Trophoblast cell (in vitro differentiated cells and primary cell): ENCODE measurements around the gene RNF7. TPM values are rescaled to one million over a fixed set of nuclear protein-coding genes. Genes with fewer than 3 reads are reported as not detected.
"Not testable (repeated sequence)": the region's sequence is repeated elsewhere in the genome, so short reads cannot be mapped to it uniquely, and the experiment has no call there.

Experiments
- DNase-seq, 2 donors: peaks; one replicate each; pipeline ENCODE4 v3.0.0-alpha.2; 2016
- H2AFZ ChIP-seq: 2 replicates; pipeline ENCODE4 v1.6.1; 2013; ENCODE audit warnings: low read length, moderate library complexity, mild to moderate bottlenecking; ENCODE audit not compliant: insufficient read depth, poor library complexity
- H2AK5ac ChIP-seq: 2 replicates; pipeline ENCODE4 v1.6.1; 2013; ENCODE audit warnings: mild to moderate bottlenecking, low read length
- H2BK120ac ChIP-seq: 2 replicates; pipeline ENCODE4 v1.6.1; 2013; ENCODE audit warnings: low read length, mild to moderate bottlenecking, moderate library complexity; ENCODE audit not compliant: insufficient read depth, poor library complexity
- H2BK12ac ChIP-seq: 2 replicates; pipeline ENCODE4 v1.6.1; 2013; ENCODE audit warnings: mild to moderate bottlenecking, low read length, moderate library complexity
- H2BK5ac ChIP-seq: 2 replicates; pipeline ENCODE4 v1.6.1; 2013; ENCODE audit warnings: low read length, low read depth, moderate library complexity, mild to moderate bottlenecking; ENCODE audit not compliant: poor library complexity
- H3K14ac ChIP-seq: 2 replicates; pipeline ENCODE4 v1.6.1; 2013; ENCODE audit warnings: mild to moderate bottlenecking, low read length
- H3K18ac ChIP-seq: 2 replicates; pipeline ENCODE4 v1.6.1; 2013; ENCODE audit warnings: mild to moderate bottlenecking, low read length
- H3K23ac ChIP-seq: 2 replicates; pipeline ENCODE4 v1.6.1; 2013; ENCODE audit warnings: low read length
- H3K27ac ChIP-seq: 2 replicates; pipeline ENCODE4 v1.5.1; 2013; ENCODE audit warnings: low read depth, mild to moderate bottlenecking, inconsistent platforms, low read length, moderate library complexity
- H3K27me3 ChIP-seq: 2 replicates; pipeline ENCODE4 v1.6.1; 2013; ENCODE audit warnings: inconsistent platforms, mild to moderate bottlenecking, low read length, moderate library complexity; ENCODE audit not compliant: insufficient read depth
- H3K36me3 ChIP-seq, 2 experiments: 1 replicate in 1 of 2; 2 replicates in 1 of 2; pipeline ENCODE4 v1.6.1; 2013; ENCODE audit warnings: low read length in 2 of 2, mild to moderate bottlenecking in 2 of 2, moderate library complexity in 1 of 2; ENCODE audit not compliant: insufficient read depth in 2 of 2, control insufficient read depth in 1 of 2
- H3K4ac ChIP-seq: 2 replicates; pipeline ENCODE4 v1.6.1; 2013; ENCODE audit warnings: low read depth, mild to moderate bottlenecking, low read length, moderate library complexity
- H3K4me1 ChIP-seq, 2 experiments: 1 replicate in 1 of 2; 2 replicates in 1 of 2; pipeline ENCODE4 v1.6.1; 2013; ENCODE audit warnings: low read length in 2 of 2, mild to moderate bottlenecking in 2 of 2, moderate library complexity in 1 of 2; ENCODE audit not compliant: insufficient read depth in 2 of 2, control insufficient read depth in 1 of 2
- H3K4me2 ChIP-seq: 2 replicates; pipeline ENCODE4 v1.6.1; 2013; ENCODE audit warnings: inconsistent platforms, mild to moderate bottlenecking, low read length, moderate library complexity
- H3K4me3 ChIP-seq: 2 replicates; pipeline ENCODE4 v1.5.1; 2013; ENCODE audit warnings: mild to moderate bottlenecking, low read depth, low read length, inconsistent platforms
- H3K79me1 ChIP-seq: one replicate; pipeline ENCODE4 v1.6.1; 2013; ENCODE audit warnings: low read length
- H3K79me2 ChIP-seq: 2 replicates; pipeline ENCODE4 v1.6.1; 2013; ENCODE audit warnings: low read length, mild to moderate bottlenecking; ENCODE audit not compliant: control insufficient read depth, insufficient read depth, poor library complexity
- H3K9ac ChIP-seq: 2 replicates; pipeline ENCODE4 v1.6.1; 2013; ENCODE audit warnings: mild to moderate bottlenecking, low read length
- H3K9me3 ChIP-seq: 2 replicates; pipeline ENCODE4 v1.6.1; 2013; ENCODE audit warnings: low read depth, mild to moderate bottlenecking, control low read depth, inconsistent platforms, low read length; ENCODE audit not compliant: insufficient read depth
- H4K12ac ChIP-seq: 2 replicates; pipeline ENCODE4 v1.6.1; 2013; ENCODE audit warnings: low read depth, mild to moderate bottlenecking, low read length, moderate library complexity
- H4K8ac ChIP-seq: 2 replicates; pipeline ENCODE4 v1.6.1; 2013; ENCODE audit warnings: low read depth, mild to moderate bottlenecking, low read length, moderate library complexity
- H4K91ac ChIP-seq: one replicate; pipeline ENCODE4 v1.6.1; 2013; ENCODE audit warnings: low read depth, mild to moderate bottlenecking, low read length, moderate library complexity
- WGBS: extraction: QIAGEN DNeasy Blood & Tissue Kit; methylation state at CpG from one replicate; pipeline ENCODE4 v1.1.7; 2013; ENCODE audit warnings: missing lambda C conversion rate; ENCODE audit not compliant: insufficient read length, insufficient coverage; ENCODE audit errors: extremely low coverage; 5-methylcytosine and 5-hydroxymethylcytosine counted together
- polyA plus RNA-seq: library from polyadenylated mRNA; stranded (reverse); fragments of 200-250 nt; gene quantifications from 2 replicates; pipeline ENCODE4 v1.2.3, GENCODE V29; 2013

Gene RNF7
- polyA plus RNA-seq = 118 and 122 TPM in 2 replicates

GRCh38 chr3:141738022-141738890 is at the start of gene RNF7:
Gene RNF7, plus strand, starts transcription at chr3:141738298. Its CDS starts 44 bp downstream, at chr3:141738342.
- peak within 1 kb of the TSS; percentile 100 for H3K4me3 ChIP-seq
- H3K9me3 ChIP-seq = no peaks in the 10 kb centered on the region
- H3K4ac ChIP-seq = peak within 1 kb of the TSS; percentile 97
- peaks cover 3 to 4% of the 10 kb centered on the region in 2 experiments for H3K4me1 ChIP-seq
- H3K79me1 ChIP-seq = peaks cover 9% of the 10 kb centered on the region
- H3K27ac ChIP-seq = peak within 1 kb of the TSS; percentile 77
- peak within 1 kb of the TSS; percentile 95 for H2BK120ac ChIP-seq
- peak within 1 kb of the TSS; percentile 99 for H3K18ac ChIP-seq
- no peaks in the 10 kb centered on the region for H3K27me3 ChIP-seq
- H3K14ac ChIP-seq = peak within 1 kb of the TSS; percentile 98
- H3K36me3 ChIP-seq = peaks cover 0 to 4% of the 10 kb centered on the region in 2 experiments
- peak within 1 kb of the TSS; percentile 97 for H2AFZ ChIP-seq
- peak within 1 kb of the TSS; percentile 98 for H3K9ac ChIP-seq
- H2AK5ac ChIP-seq = peak within 1 kb of the TSS; percentile 71
- H2BK5ac ChIP-seq = peak within 1 kb of the TSS; percentile 96
- WGBS = no CpG with 5 or more reads among the region's 81 CpGs
- peaks cover 13% of the 10 kb centered on the region for H3K79me2 ChIP-seq
- DNase-seq = peak; percentile 99
- peak within 1 kb of the TSS; percentile 96 for H4K12ac ChIP-seq
- peak within 1 kb of the TSS; percentile 98 for H4K91ac ChIP-seq
- peak within 1 kb of the TSS; percentile 76 for H3K4me2 ChIP-seq
- peak within 1 kb of the TSS; percentile 10 for H3K23ac ChIP-seq
- no peak within 1 kb of the TSS for H2BK12ac ChIP-seq
- peak within 1 kb of the TSS; percentile 98 for H4K8ac ChIP-seq

- H3K79me2 ChIP-seq = no peaks in the 10 kb centered on the region
- WGBS = no CpG with 5 or more reads among the region's 4 CpGs
- H3K18ac ChIP-seq = no peak overlapping the region
These were observed 47.5 kb upstream of the RNF7 start for GRCh38 chr3:141690431-141691072.

GRCh38 chr3:141691471-141691870 is 46.6 kb upstream of the RNF7 start:
- H3K27me3 ChIP-seq, H3K4me1 ChIP-seq, H3K27ac ChIP-seq, H3K4me2 ChIP-seq, H2AK5ac ChIP-seq, H4K12ac ChIP-seq, H3K9ac ChIP-seq, H2AFZ ChIP-seq, H3K14ac ChIP-seq, H4K8ac ChIP-seq, H4K91ac ChIP-seq, H3K79me1 ChIP-seq, H3K9me3 ChIP-seq, H3K4me3 ChIP-seq, H2BK120ac ChIP-seq, H2BK5ac ChIP-seq, H3K4ac ChIP-seq, H2BK12ac ChIP-seq, H3K36me3 ChIP-seq, H3K23ac ChIP-seq, H3K79me2 ChIP-seq, DNase-seq, H3K18ac ChIP-seq: not testable (repeated sequence)
- no CpG with 5 or more reads among the region's 3 CpGs for WGBS

More at GRCh38 chr3:141690431-141691072, 47.5 kb upstream of the RNF7 start:
- Histone ChIP-seq H2BK120ac (no peak overlapping the region), H3K27ac (no peak overlapping the region), H3K23ac (no peak overlapping the region), H4K91ac (no peak overlapping the region), H2BK5ac (no peak overlapping the region), H2AK5ac (no peak overlapping the region), H3K4me1 (no peaks in the 10 kb centered on the region), H3K27me3 (no peaks in the 10 kb centered on the region), H3K9me3 (peaks cover 1% of the 10 kb centered on the region), H4K12ac (no peak overlapping the region), H3K14ac (no peak overlapping the region), H3K79me1 (no peaks in the 10 kb centered on the region), H2AFZ (no peak overlapping the region), H2BK12ac (no peak overlapping the region), H3K36me3 (no peaks in the 10 kb centered on the region), H4K8ac (no peak overlapping the region), H3K4me2 (no peak overlapping the region), H3K9ac (no peak overlapping the region), H3K4me3 (no peak overlapping the region), H3K4ac (no peak overlapping the region)
- peak in 1 of 2 donors; percentile 15 for DNase-seq

- not testable (repeated sequence) for H3K27ac ChIP-seq, H3K23ac ChIP-seq, H4K91ac ChIP-seq, H2AFZ ChIP-seq, H3K4me2 ChIP-seq, H3K9ac ChIP-seq, H3K14ac ChIP-seq, H3K18ac ChIP-seq, H2AK5ac ChIP-seq, H3K79me1 ChIP-seq, H3K9me3 ChIP-seq, H3K4ac ChIP-seq, DNase-seq, H3K36me3 ChIP-seq, H2BK120ac ChIP-seq, H2BK12ac ChIP-seq, H4K12ac ChIP-seq, H2BK5ac ChIP-seq, H3K4me1 ChIP-seq, H3K79me2 ChIP-seq, H3K4me3 ChIP-seq, H3K27me3 ChIP-seq, H4K8ac ChIP-seq
- no CpG with 5 or more reads among the region's 4 CpGs for WGBS
These were observed 45.1 kb upstream of the RNF7 start for GRCh38 chr3:141692973-141693372.
